Measurements from ENCODE around the gene PTCH2.
"Not testable (repeated sequence)": the region's sequence is repeated elsewhere in the genome, so short reads cannot be mapped to it uniquely, and the experiment has no call there.

PTCH2 gene

GRCh38 chr1:44799770-44800584 is 43.1 kb downstream of the PTCH2 start, which contains the start of gene PLK3:
PLK3 (plus strand) TSS chr1:44800377; CDS start chr1:44800464, 87 bp downstream.
- DNase-seq = peak; percentile 98

- no peak for DNase-seq
Measured at GRCh38 chr1:44798481-44799365, 44.3 kb downstream of the PTCH2 start.

GRCh38 chr1:44797886-44798285 is 45.2 kb downstream of the PTCH2 start:
- not testable (repeated sequence) for DNase-seq

- no peak for DNase-seq
Measured at GRCh38 chr1:44792736-44793502, 50.1 kb downstream of the PTCH2 start.

GRCh38 chr1:44790968-44791801 is 51.9 kb downstream of the PTCH2 start:
- DNase-seq = no peak

- DNase-seq = no peak
Measured at GRCh38 chr1:44788120-44788860, 54.8 kb downstream of the PTCH2 start, which contains the start of gene BEST4. BEST4 (minus strand) TSS chr1:44788170; CDS start chr1:44787705, 465 bp downstream.

- DNase-seq = no peak
Measured at GRCh38 chr1:44787506-44787905, 55.5 kb downstream of the PTCH2 start.

GRCh38 chr1:44786841-44787426 is 56.1 kb downstream of the PTCH2 start:
- no peak for DNase-seq

GRCh38 chr1:44786138-44786840 is 56.8 kb downstream of the PTCH2 start:
- DNase-seq = peak; percentile 50

- no peak for DNase-seq
Measured at GRCh38 chr1:44785501-44786137, 57.4 kb downstream of the PTCH2 start.

- no peak for DNase-seq
Measured at GRCh38 chr1:44785029-44785380, 58.0 kb downstream of the PTCH2 start.

- DNase-seq = no peak
Measured at GRCh38 chr1:44784094-44785028, 58.7 kb downstream of the PTCH2 start.

- DNase-seq = no peak
Measured at GRCh38 chr1:44783697-44784093, 59.4 kb downstream of the PTCH2 start.

GRCh38 chr1:44780583-44781121 is 62.4 kb downstream of the PTCH2 start:
- DNase-seq = no peak

- no peak for DNase-seq
Measured at GRCh38 chr1:44778705-44779576, 64.1 kb downstream of the PTCH2 start.

GRCh38 chr1:44777969-44778635 is 65.0 kb downstream of the PTCH2 start:
- no peak for DNase-seq

GRCh38 chr1:44777547-44777946 is 65.5 kb downstream of the PTCH2 start:
- DNase-seq = no peak
